ENCODE results near the gene TNFSF10.
"Not testable (repeated sequence)": the region's sequence is repeated elsewhere in the genome, so short reads cannot be mapped to it uniquely, and the experiment has no call there.

TNFSF10 gene

GRCh38 chr3:172522871-172523818, at the start of gene TNFSF10:
Gene TNFSF10, minus strand, starts transcription at chr3:172523430. Its CDS starts 46 bp downstream, at chr3:172523384.
- peak; percentile 24 for DNase-seq

GRCh38 chr3:172569128-172570008, 46.1 kb upstream of the TNFSF10 start:
- no peak for DNase-seq

GRCh38 chr3:172568701-172569100, 45.5 kb upstream of the TNFSF10 start:
- DNase-seq = no peak

GRCh38 chr3:172566785-172567184, 43.6 kb upstream of the TNFSF10 start:
- not testable (repeated sequence) for DNase-seq

- no peak for DNase-seq
These were observed 41.3 kb upstream of the TNFSF10 start for GRCh38 chr3:172564499-172564898.

GRCh38 chr3:172562871-172563865, 39.9 kb upstream of the TNFSF10 start:
- DNase-seq = no peak

- no peak for DNase-seq
These were observed 38.8 kb upstream of the TNFSF10 start for GRCh38 chr3:172561897-172562640.

- no peak for DNase-seq
These were observed 37.4 kb upstream of the TNFSF10 start for GRCh38 chr3:172560586-172560985.

GRCh38 chr3:172560026-172560425, 36.8 kb upstream of the TNFSF10 start:
- DNase-seq = no peak

GRCh38 chr3:172559020-172559419, 35.8 kb upstream of the TNFSF10 start:
- no peak for DNase-seq

- DNase-seq = no peak
These were observed 34.4 kb upstream of the TNFSF10 start for GRCh38 chr3:172557515-172558220.

GRCh38 chr3:172553526-172554252, 30.5 kb upstream of the TNFSF10 start:
- DNase-seq = no peak

- DNase-seq = no peak
These were observed 29.4 kb upstream of the TNFSF10 start for GRCh38 chr3:172552607-172553006.

GRCh38 chr3:172551874-172552273, 28.6 kb upstream of the TNFSF10 start:
- no peak for DNase-seq

- no peak for DNase-seq
These were observed 27.2 kb upstream of the TNFSF10 start for GRCh38 chr3:172550347-172550943.

- no peak for DNase-seq
These were observed 25.9 kb upstream of the TNFSF10 start for GRCh38 chr3:172549144-172549543.

GRCh38 chr3:172546628-172547214, 23.5 kb upstream of the TNFSF10 start:
- DNase-seq = no peak

GRCh38 chr3:172546105-172546504, 22.9 kb upstream of the TNFSF10 start:
- no peak for DNase-seq

GRCh38 chr3:172544404-172544803, 21.2 kb upstream of the TNFSF10 start:
- no peak for DNase-seq

Measured in NCI-H510A treated with DMSO at 0.1 percent for 48 hours (cell line).